Small intestine (tissue), 7 donors: ENCODE data around the gene XPO5. TPM values are rescaled to one million over a fixed set of nuclear protein-coding genes. Genes with fewer than 3 reads are reported as not detected.

Experiments used
- DNase-seq, 2 donors: peaks; one replicate each; pipeline versions ENCODE4 v3.0.0 to v3.0.0-alpha.2; 2013
- FAIRE-seq: peaks from 2 replicates; lab custom pipeline; 2012; peaks lifted over from hg19 to GRCh38; lab: Jason Lieb, UNC
- H3K27ac ChIP-seq, 3 donors: one replicate each; pipeline ENCODE4 v1.5.1; 2013; ENCODE audit warnings: low read length in 2 of 3, mild to moderate bottlenecking in 2 of 3, control low read depth in 1 of 3, inconsistent platforms in 1 of 3, low read depth in 1 of 3, moderate library complexity in 1 of 3
- H3K27me3 ChIP-seq, 3 donors: one replicate each; pipeline ENCODE4 v1.6.1; 2013; ENCODE audit warnings: low read length in 3 of 3, inconsistent platforms in 1 of 3; ENCODE audit not compliant: control insufficient read depth in 3 of 3, insufficient read depth in 3 of 3
- H3K36me3 ChIP-seq, 3 donors: one replicate each; pipeline ENCODE4 v1.6.1; 2013; ENCODE audit warnings: low read length in 3 of 3, inconsistent platforms in 1 of 3, low read depth in 1 of 3, mild to moderate bottlenecking in 1 of 3, moderate library complexity in 1 of 3; ENCODE audit not compliant: control insufficient read depth in 3 of 3, insufficient read depth in 2 of 3
- H3K4me1 ChIP-seq, 3 donors: one replicate each; pipeline ENCODE4 v1.6.1; 2013; ENCODE audit warnings: low read length in 2 of 3, inconsistent platforms in 1 of 3, low read depth in 1 of 3, mild to moderate bottlenecking in 1 of 3, moderate library complexity in 1 of 3; ENCODE audit not compliant: control insufficient read depth in 3 of 3, insufficient read depth in 2 of 3
- H3K4me3 ChIP-seq, 3 donors: one replicate each; pipeline ENCODE4 v1.5.1; 2013; ENCODE audit warnings: low read length in 3 of 3, control low read depth in 1 of 3, inconsistent platforms in 1 of 3, low read depth in 1 of 3, mild to moderate bottlenecking in 1 of 3, moderate library complexity in 1 of 3
- H3K9me3 ChIP-seq, 2 donors: one replicate each; pipeline ENCODE4 v1.6.1; 2013; ENCODE audit warnings: low read depth in 1 of 2, low read length in 1 of 2; ENCODE audit not compliant: control insufficient read depth in 2 of 2, insufficient read depth in 1 of 2
- WGBS, 3 donors: extraction: QIAGEN DNeasy Blood & Tissue Kit; methylation state at CpG; one replicate each; pipeline ENCODE4 v1.1.7; 2013; 5-methylcytosine and 5-hydroxymethylcytosine counted together
- polyA plus RNA-seq, 4 donors: library from polyadenylated mRNA; stranded (reverse) in 3 of 4; unstranded in 1 of 4; fragments of 200-250 nt in 3 of 4; fragments of 120-200 nt in 1 of 4; gene quantifications; one replicate each; pipeline versions ENCODE4 v1.2.1 to v1.2.3, GENCODE V29; 2013
- donor health status: healthy with polysubstance abuse.
- donor health status: control.
- donor health status: control.
- donor health status: Bipolar disorder and iron deficiency.
- donor health status: healthy.

The XPO5 gene
- polyA plus RNA-seq, 4 donors, result 5.1 to 26.0 (median 8.8) TPM

DNA sequence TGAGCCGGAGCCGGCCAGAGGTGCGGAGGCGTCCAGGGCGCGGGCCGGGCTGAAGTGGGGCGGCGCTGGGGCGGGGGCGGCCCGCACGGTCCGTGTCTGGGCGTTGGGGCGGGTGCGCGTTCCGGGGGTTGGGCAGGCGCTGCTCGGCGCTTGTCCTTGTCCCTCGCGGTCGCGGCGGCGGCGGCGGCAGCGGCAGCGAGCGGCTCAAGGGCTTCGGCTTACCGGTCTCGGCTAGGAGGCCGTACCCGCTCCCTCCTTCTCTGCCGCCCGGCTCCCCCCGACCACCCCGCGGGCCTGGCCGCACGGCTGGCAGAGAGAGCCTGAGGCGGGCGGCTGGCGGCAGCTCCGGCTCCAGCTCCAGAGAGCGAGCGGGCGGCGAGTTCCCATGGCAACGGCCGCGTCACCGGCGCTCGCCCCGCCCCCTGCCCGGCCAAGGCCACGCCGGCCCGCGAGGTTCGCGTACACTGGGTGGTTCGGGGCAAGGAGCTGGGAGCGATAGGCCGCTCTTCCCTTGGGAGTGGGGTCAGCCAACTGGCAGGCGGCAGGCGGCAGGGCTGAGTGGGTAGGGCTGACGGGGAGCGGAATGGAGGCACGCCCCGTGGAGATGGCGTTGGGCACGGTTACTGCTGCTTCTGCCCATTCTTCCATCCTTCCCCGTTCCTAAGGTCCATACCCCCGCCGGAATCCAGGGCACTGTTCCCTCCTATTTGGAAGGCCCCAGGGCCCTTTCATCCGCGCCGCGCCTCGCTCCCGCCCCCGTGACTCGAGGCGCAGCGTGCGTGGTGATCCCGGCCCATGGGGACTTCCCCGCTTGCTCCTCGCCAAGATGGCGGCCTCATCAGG, 65.6 kb downstream of the XPO5 start, which contains the start of gene LRRC73:
Gene LRRC73 (minus strand): TSS at position 363 of the 843 bp plus-strand sequence. CDS start 561 bp downstream, outside the sequence.
- peaks cover 0 to 16% (median 0%) of the 10 kb centered on the region in 3 donors for H3K27me3 ChIP-seq
- peaks cover 0 to 29% (median 4%) of the 10 kb centered on the region in 3 donors for H3K4me1 ChIP-seq
- 3 to 9% (median 6%) methylated on average over 58 to 96 of the region's 96 CpGs for WGBS, 3 donors
- peaks cover 12 to 51% (median 15%) of the 10 kb centered on the region in 3 donors for H3K36me3 ChIP-seq
- H3K9me3 ChIP-seq, result no peaks in the 10 kb centered on the region
- H3K27ac ChIP-seq, result peak within 1 kb of the TSS; percentile 49 to 82 (median 78)
- H3K4me3 ChIP-seq, result peak within 1 kb of the TSS; percentile 33 to 67 (median 41)
- DNase-seq, result peak; percentile 87 to 92
- FAIRE-seq, result no peak

DNA sequence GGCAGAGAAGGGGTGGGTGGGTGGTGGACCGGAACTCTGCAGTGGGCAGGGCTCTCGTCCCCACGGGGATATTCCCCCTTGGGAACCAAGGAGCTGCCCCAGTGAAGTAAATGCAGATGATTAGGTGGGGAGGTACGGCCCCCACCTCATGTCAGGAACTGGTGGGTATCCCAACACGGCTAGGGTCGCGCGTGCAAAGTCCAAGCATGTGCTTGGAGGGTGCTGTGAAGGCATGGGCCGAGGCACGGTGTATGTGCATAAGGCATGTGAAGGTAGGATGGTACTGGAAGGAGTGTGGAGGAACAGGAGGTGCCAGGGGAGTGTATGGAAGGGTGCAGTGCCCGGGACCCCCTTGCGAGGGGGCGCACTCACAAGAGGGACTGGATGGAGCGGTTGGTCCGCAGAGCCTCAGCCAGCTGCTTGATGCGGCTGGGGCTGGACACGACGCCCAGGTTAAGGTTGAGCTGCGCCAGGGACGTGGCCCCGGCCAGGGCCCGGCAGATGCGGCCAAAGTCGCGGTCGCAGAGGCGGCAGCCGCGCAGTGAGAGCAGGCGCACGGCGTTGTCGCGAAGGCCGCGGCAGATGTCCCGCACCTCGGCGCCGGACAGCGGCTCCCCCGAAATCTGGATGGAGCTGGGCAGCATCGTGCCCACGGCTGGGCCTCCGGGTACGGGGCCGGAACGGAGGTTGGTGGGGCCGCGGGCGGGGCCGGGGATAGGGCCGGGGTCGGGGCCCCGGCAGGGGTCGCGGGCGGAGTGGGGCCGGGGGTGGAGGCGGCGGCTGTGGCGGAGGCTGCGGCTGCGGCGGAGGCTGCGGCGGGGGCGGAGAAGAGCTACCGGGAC, 66.5 kb downstream of the XPO5 start:
- no peaks in the 10 kb centered on the region for H3K9me3 ChIP-seq
- H3K4me1 ChIP-seq, result peaks cover 0 to 27% (median 4%) of the 10 kb centered on the region in 3 donors
- H3K4me3 ChIP-seq, result peak overlapping the region; percentile 6 to 67 (median 33)
- H3K27ac ChIP-seq, result no peak overlapping the region
- FAIRE-seq (no peak), DNase-seq (peak in 1 of 2 donors; percentile 40)
- 8 to 11% (median 8%) methylated on average over 38 to 69 of the region's 69 CpGs for WGBS, 3 donors
- H3K36me3 ChIP-seq, result peaks cover 12 to 55% (median 15%) of the 10 kb centered on the region in 3 donors
- peaks cover 0 to 16% (median 0%) of the 10 kb centered on the region in 3 donors for H3K27me3 ChIP-seq

DNA sequence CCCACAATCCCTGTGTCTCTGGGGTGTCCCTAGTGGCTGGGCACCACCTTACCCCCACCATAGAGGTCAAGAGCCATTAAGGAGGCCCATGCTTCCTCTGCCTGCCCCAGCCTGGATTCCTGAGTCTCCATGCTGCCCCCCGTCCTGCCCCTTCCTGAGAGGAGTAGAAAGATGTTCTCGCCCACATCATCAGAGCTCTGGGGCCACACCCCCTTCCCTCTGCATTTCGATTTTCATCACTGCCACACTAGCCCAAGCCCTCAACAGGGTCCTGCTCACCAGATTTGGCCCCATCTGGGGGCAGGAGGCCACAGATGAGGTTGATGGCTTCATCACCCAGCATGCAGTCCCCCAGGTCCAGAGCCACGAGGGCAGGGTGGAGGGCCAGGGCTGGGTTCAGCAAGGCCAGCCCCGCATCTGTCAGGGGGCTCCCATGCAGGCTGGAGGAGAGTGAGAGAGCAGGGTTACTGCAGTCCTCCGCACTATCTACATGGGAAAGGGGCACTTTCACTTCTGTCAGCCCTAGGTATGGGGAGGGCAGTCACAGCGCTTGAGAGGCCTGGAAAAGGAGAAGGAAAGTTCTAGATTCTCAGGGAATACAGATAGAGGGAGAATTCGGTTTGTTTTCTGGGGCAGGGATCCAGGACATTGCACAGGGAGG, 67.2 kb downstream of the XPO5 start:
- WGBS, 3 donors, result 54 to 66% (median 56%) methylated on average over 8 of the region's 8 CpGs
- peaks cover 12 to 58% (median 17%) of the 10 kb centered on the region in 3 donors for H3K36me3 ChIP-seq
- no peak overlapping the region for H3K4me3 ChIP-seq
- no peak overlapping the region for H3K27ac ChIP-seq
- peaks cover 0 to 16% (median 0%) of the 10 kb centered on the region in 3 donors for H3K27me3 ChIP-seq
- DNase-seq (peak in 1 of 2 donors; percentile 25), FAIRE-seq (no peak)
- peaks cover 0 to 27% (median 4%) of the 10 kb centered on the region in 3 donors for H3K4me1 ChIP-seq
- H3K9me3 ChIP-seq, result no peaks in the 10 kb centered on the region

DNA sequence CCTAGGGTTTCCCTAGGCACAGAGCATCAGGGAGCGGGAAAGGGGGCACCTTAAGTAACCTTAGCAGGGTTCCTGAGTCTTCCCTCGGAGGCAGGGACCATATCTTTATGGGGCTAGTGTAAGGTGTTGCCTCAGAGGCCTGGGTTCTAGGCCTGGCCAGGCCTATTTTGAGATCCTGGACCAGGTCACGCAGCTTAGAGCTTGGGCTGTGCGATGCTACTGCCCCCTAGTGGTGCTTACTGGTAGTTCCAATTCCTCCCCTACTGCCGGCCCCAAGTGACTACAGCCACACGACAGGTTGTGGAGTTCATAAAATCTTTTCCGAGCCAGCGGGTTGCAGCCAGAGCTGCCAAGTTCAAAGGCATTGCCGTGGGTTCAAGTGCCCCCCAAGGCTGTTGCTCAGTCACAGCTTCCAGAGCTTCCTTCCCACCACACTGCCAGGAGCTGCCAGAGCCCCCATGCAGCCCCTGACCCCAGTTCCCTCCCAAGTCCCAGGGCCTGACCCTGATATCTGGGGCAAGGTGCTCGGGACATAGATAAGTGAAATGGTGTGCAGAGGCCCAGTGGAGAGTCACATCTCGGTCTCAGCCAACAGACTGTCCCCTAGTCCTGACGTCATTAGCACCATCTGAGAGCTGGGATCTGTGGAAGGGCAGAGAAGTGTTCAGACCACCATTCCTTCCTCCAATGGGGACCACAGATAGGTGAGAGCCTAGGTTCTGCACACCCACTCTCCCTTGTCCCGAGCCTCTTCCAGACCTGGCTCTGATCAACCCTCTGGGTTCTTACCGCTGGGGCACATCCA, 69.0 kb downstream of the XPO5 start:
- no peak overlapping the region for H3K4me3 ChIP-seq
- peaks cover 0 to 16% (median 0%) of the 10 kb centered on the region in 3 donors for H3K27me3 ChIP-seq
- WGBS, 3 donors, result 20 to 28% (median 22%) methylated on average over 14 of the region's 14 CpGs
- peak overlapping the region in 1 of 3 donors; percentile 7 for H3K27ac ChIP-seq
- peaks cover 0 to 27% (median 4%) of the 10 kb centered on the region in 3 donors for H3K4me1 ChIP-seq
- FAIRE-seq (no peak), DNase-seq (peak; percentile 85 to 93)
- no peaks in the 10 kb centered on the region for H3K9me3 ChIP-seq
- peaks cover 3 to 57% (median 7%) of the 10 kb centered on the region in 3 donors for H3K36me3 ChIP-seq

DNA sequence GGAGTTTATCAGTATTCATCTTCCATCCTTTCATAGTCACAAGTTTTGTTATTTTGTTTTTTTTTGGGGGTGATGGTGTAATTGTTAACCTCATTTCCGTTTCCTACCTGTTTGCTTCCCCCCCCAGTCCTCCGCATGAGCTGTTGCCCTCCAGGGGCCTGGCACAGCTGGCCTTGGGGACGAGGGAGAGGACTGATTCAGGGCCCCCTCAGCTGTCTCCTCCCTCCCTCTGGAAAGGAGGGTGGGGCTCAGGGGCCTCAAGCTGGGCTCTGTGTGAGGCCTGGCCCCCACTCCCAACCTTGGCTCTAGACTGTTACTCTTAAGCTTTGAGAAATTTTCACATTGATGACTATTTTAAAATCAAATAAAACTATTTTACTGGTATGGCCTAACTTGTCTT, 69.7 kb downstream of the XPO5 start:
- H3K27me3 ChIP-seq, result peaks cover 0 to 16% (median 0%) of the 10 kb centered on the region in 3 donors
- no peaks in the 10 kb centered on the region for H3K9me3 ChIP-seq
- DNase-seq (no peak), FAIRE-seq (no peak)
- H3K4me1 ChIP-seq, result peaks cover 0 to 27% (median 3%) of the 10 kb centered on the region in 3 donors
- no peak overlapping the region for H3K4me3 ChIP-seq
- H3K27ac ChIP-seq, result no peak overlapping the region
- WGBS, 3 donors, result 82 to 91% (median 85%) methylated on average over 3 of the region's 3 CpGs
- H3K36me3 ChIP-seq, result peaks cover 5 to 54% (median 9%) of the 10 kb centered on the region in 3 donors

DNA sequence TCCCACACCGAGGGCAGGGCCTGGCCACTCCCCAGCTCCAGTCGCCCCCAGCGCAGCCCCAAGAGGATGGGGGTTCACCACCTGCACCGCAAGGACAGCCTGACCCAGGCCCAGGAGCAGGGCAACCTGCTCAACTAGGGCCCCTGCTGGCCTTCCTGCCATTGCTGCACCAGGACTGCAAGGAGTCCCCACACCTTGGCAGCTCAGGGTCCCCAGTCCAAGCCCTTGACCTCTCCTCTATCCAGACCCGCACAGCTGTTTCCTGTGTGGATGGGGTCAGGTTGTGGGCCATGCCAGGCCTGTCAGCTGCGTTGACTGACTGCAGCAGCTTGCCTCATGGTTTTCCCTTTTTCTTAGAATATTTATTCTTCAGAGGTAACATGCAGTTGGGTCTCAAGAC, 70.1 kb downstream of the XPO5 start:
- WGBS, 3 donors, result 73 to 78% (median 77%) methylated on average over 6 of the region's 6 CpGs
- Histone ChIP-seq H3K27ac (no peak overlapping the region), H3K27me3 (peaks cover 0 to 16% (median 0%) of the 10 kb centered on the region in 3 donors), H3K9me3 (no peaks in the 10 kb centered on the region), H3K4me3 (no peak overlapping the region), H3K36me3 (peaks cover 9 to 56% (median 12%) of the 10 kb centered on the region in 3 donors), H3K4me1 (peaks cover 0 to 24% (median 2%) of the 10 kb centered on the region in 3 donors)
- no peak for FAIRE-seq
- no peak for DNase-seq

DNA sequence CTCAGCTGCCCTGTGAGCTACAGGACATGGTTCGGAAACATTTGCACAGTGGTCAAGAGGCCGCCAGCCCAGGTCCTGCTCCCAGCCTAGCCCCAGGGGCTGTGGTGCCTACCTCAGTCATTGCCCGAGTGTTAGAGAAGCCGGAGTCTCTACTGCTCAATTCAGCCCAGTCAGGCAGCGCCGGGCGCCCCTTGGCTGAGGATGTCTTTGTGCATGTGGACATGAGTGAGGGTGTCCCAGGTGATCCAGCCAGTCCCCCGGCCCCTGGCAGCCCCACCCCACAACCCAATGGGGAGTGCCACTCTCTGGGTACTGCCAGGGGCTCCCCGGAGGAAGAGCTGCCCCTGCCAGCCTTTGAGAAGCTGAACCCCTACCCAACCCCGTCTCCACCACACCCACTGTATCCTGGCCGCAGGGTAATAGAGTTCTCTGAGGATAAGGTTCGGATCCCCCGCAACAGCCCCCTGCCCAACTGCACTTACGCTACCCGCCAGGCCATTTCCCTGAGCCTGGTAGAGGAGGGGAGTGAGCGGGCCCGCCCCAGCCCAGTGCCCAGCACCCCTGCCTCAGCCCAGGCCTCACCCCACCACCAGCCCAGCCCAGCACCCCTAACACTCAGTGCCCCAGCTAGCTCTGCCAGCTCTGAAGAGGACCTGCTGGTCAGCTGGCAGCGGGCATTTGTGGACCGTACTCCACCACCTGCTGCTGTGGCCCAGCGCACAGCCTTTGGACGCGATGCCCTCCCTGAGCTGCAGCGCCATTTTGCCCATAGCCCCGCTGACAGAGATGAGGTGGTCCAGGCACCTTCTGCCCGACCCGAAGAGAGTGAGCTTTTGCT, 70.9 kb downstream of the XPO5 start:
- DNase-seq, result no peak
- FAIRE-seq, result no peak
- Histone ChIP-seq H3K27me3 (peaks cover 0 to 16% (median 0%) of the 10 kb centered on the region in 3 donors), H3K4me3 (no peak overlapping the region), H3K9me3 (no peaks in the 10 kb centered on the region), H3K27ac (no peak overlapping the region), H3K4me1 (peaks cover 0 to 20% (median 2%) of the 10 kb centered on the region in 3 donors), H3K36me3 (peaks cover 10 to 62% (median 18%) of the 10 kb centered on the region in 3 donors)
- WGBS, 3 donors, result 91 to 95% (median 93%) methylated on average over 21 to 26 of the region's 26 CpGs
